GM12878 (cell line): ENCODE data around the gene MCTP2. TPM values are rescaled to one million over a fixed set of nuclear protein-coding genes. Genes with fewer than 3 reads are reported as not detected.

ENCODE experiments used
- ATAC-seq: fragments of 200-7000 bp; cut with Tn5 transposase; 3 replicates; pipeline ENCODE4 v1.9.1; 2020; ENCODE audit warnings: mild to moderate bottlenecking, moderate library complexity
- BruUV-seq: library from RNA; stranded (reverse); fragments of 400-500 nt; replicated peaks from 2 replicates; lab custom pipeline; 2021; lab: Mats Ljungman, UMichigan
- CTCF ChIA-PET: fragments of 300-600 bp; sonication (Branson Sonifier 250); formaldehyde crosslinking; extraction: SDS; loops from one replicate; lab custom pipeline; 2021; ENCODE audit warnings: inconsistent platforms; lab: Yijun Ruan, JAX
- POLR2A ChIA-PET: fragments of 350-600 bp; formaldehyde crosslinking; extraction: SDS; loops from one replicate; lab custom pipeline; 2021; ENCODE audit warnings: inconsistent platforms; lab: Charles Lee
- RAD21 ChIA-PET: fragments of 300-600 bp; sonication (Branson Sonifier 250); formaldehyde crosslinking; loops from one replicate; lab custom pipeline; 2023; ENCODE audit warnings: antibody characterized with exemption; ENCODE audit not compliant: unreplicated experiment; lab: Charles Lee
- SMC1A ChIA-PET: fragments of 300-600 bp; sonication (Branson Sonifier 250); formaldehyde crosslinking; loops from one replicate; lab custom pipeline; 2023; ENCODE audit not compliant: unreplicated experiment, uncharacterized antibody; lab: Charles Lee
- DNase-seq: peaks from one replicate; pipeline ENCODE4 v3.0.0-alpha.2; 2011; ENCODE audit warnings: low read depth, low spot score
- FAIRE-seq: peaks from 3 replicates; lab custom pipeline; 2011; peaks lifted over from hg19 to GRCh38; lab: Jason Lieb, UNC
- H2AFZ ChIP-seq: 2 replicates; pipeline ENCODE4 v1.6.0; 2011; ENCODE audit warnings: low read depth, low read length, control low read depth; ENCODE audit not compliant: control insufficient read depth
- H3K27ac ChIP-seq: 2 replicates; pipeline ENCODE4 v1.5.1; 2011; ENCODE audit warnings: control low read depth; ENCODE audit not compliant: control insufficient read depth, insufficient read depth
- H3K27me3 ChIP-seq, 2 experiments: replicated peaks in 1 of 2; 2 replicates each; pipeline versions ENCODE4 v1.6.0 to v1.6.1; 2011; ENCODE audit warnings: low read length in 1 of 2; ENCODE audit not compliant: control insufficient read depth in 2 of 2, insufficient read depth in 2 of 2
- H3K36me3 ChIP-seq, 2 experiments: 2 replicates each; pipeline ENCODE4 v1.5.1; 2011; ENCODE audit warnings: low read length in 1 of 2; ENCODE audit not compliant: control insufficient read depth in 2 of 2, insufficient read depth in 2 of 2
- H3K4me1 ChIP-seq: 2 replicates; pipeline ENCODE4 v1.6.1; 2011; ENCODE audit warnings: mild to moderate bottlenecking, low read length, moderate library complexity, mixed read lengths; ENCODE audit not compliant: control insufficient read depth, insufficient read depth
- H3K4me2 ChIP-seq: 2 replicates; pipeline ENCODE4 v1.6.0; 2011; ENCODE audit warnings: control low read depth; ENCODE audit not compliant: control insufficient read depth, insufficient read depth
- H3K4me3 ChIP-seq: fragments of 200-600 bp; sonication (generic); 2 replicates; pipeline ENCODE4 v1.5.1; 2016
- H3K79me2 ChIP-seq: 2 replicates; pipeline ENCODE4 v1.6.0; 2011; ENCODE audit warnings: low read length; ENCODE audit not compliant: control insufficient read depth, insufficient read depth
- H3K9ac ChIP-seq: 2 replicates; pipeline ENCODE4 v1.8.0; 2011; ENCODE audit warnings: low read length, control low read depth, mixed read lengths; ENCODE audit not compliant: control insufficient read depth, insufficient read depth
- H3K9me3 ChIP-seq: replicated peaks from 3 replicates; pipeline ENCODE4 v1.5.1; 2011; ENCODE audit warnings: mild to moderate bottlenecking, low read length; ENCODE audit not compliant: control insufficient read depth, insufficient read depth
- H4K20me1 ChIP-seq: 2 replicates; pipeline ENCODE4 v1.6.0; 2011; ENCODE audit not compliant: control insufficient read depth, insufficient read depth
- CREB1 ChIP-seq: IDR thresholded peaks from 2 replicates; pipeline ENCODE4 v1.6.1; 2012; ENCODE audit warnings: low read depth, mild to moderate bottlenecking, inconsistent platforms
- ESRRA ChIP-seq: IDR thresholded peaks from 2 replicates; pipeline ENCODE4 v1.6.1; 2012; ENCODE audit warnings: mild to moderate bottlenecking, low read length, improper control_type of control experiment
- NR2F1 ChIP-seq: fragments of 450-650 bp; conservative IDR thresholded peaks from 2 replicates; pipeline ENCODE4 v1.6.1; 2017; ENCODE audit warnings: mild to moderate bottlenecking
- PKNOX1 ChIP-seq: fragments of 450-650 bp; IDR thresholded peaks from 2 replicates; pipeline ENCODE4 v1.6.1; 2016; ENCODE audit warnings: mild to moderate bottlenecking
- POU2F2 ChIP-seq: IDR thresholded peaks from 3 replicates; pipeline ENCODE4 v1.6.1; 2011; ENCODE audit warnings: low read depth, mild to moderate bottlenecking, low read length, borderline replicate concordance
- RELB ChIP-seq: fragments of 450-650 bp; IDR thresholded peaks from 2 replicates; pipeline ENCODE4 v1.6.1; 2017; ENCODE audit warnings: low read depth, mild to moderate bottlenecking, moderate library complexity
- SIN3A ChIP-seq: IDR thresholded peaks from 2 replicates; pipeline ENCODE4 v1.6.1; 2012; ENCODE audit warnings: low read depth, low read length, improper control_type of control experiment
- SMC3 ChIP-seq: IDR thresholded peaks from 2 replicates; pipeline ENCODE4 v1.6.1; 2011; ENCODE audit warnings: low read length, improper control_type of control experiment, borderline replicate concordance
- SREBF1 ChIP-seq: IDR thresholded peaks from 2 replicates; pipeline ENCODE4 v1.6.1; 2012; ENCODE audit warnings: mild to moderate bottlenecking, low read length
- STAT1 ChIP-seq: fragments of 450-650 bp; conservative IDR thresholded peaks from 2 replicates; pipeline ENCODE4 v1.6.1; 2014; ENCODE audit warnings: antibody characterized with exemption, mild to moderate bottlenecking
- STAT3 ChIP-seq: IDR thresholded peaks from 2 replicates; pipeline ENCODE4 v1.6.1; 2011; ENCODE audit warnings: low read depth, low read length, improper control_type of control experiment
- TAF1 ChIP-seq: IDR thresholded peaks from 2 replicates; pipeline ENCODE4 v1.6.1; 2011; ENCODE audit warnings: mild to moderate bottlenecking, low read depth, low read length, borderline replicate concordance
- in situ Hi-C: fragments of 300-500 bp; cut with MboI; formaldehyde crosslinking; loops from 9 replicates; pipeline ENCODE4 v1.14.3; 2018; ENCODE audit warnings: mixed read lengths
- intact Hi-C: fragments of 100-400 bp; cut with micrococcal nuclease; formaldehyde crosslinking; loops from one replicate; pipeline ENCODE4 v1.14.2; 2022; ENCODE audit not compliant: unreplicated experiment
- polyA plus RNA-seq, 11 experiments: library from polyadenylated mRNA; depleted of rRNA in 4 of 11; unstranded in 6 of 11; stranded (reverse) in 5 of 11; fragments of >200 nt; fragmentation: Nextera tagmentation in 4 of 11; fragmentation: Illumina TruSeq in 1 of 11; extraction: Ambion mirVana in 4 of 11; extraction: Trizol in 1 of 11; gene quantifications; 1 replicate in 1 of 11; 2 replicates in 10 of 11; pipeline versions ENCODE4 v1.2.1 to v1.2.3, GENCODE V29; 2011 to 2016; ENCODE audit warnings: inconsistent platforms in 2 of 11, missing spikeins in 2 of 11, low read depth in 1 of 11
- total RNA-seq, 4 experiments: library from RNA; depleted of rRNA in 3 of 4; stranded (reverse); fragments of >200 nt in 3 of 4; fragmentation: Illumina TruSeq in 1 of 4; extraction: Trizol in 1 of 4; gene quantifications; 2 replicates each; pipeline versions ENCODE4 v1.2.1 to v1.2.3, GENCODE V29; 2013 to 2021
- TF ChIP-seq, protein P1 (sequence below): IDR thresholded peaks from 2 replicates; pipeline ENCODE4 v1.6.1; 2012; ENCODE audit warnings: low read depth, low read length, improper control_type of control experiment

Gene MCTP2
- total and polyA plus RNA-seq, 10 of the 15 experiments (the other 5 are each of a cell fraction or from before 2014, with no cell fraction given), result 0.24 to 48.5 (median 0.88) TPM

DNA sequence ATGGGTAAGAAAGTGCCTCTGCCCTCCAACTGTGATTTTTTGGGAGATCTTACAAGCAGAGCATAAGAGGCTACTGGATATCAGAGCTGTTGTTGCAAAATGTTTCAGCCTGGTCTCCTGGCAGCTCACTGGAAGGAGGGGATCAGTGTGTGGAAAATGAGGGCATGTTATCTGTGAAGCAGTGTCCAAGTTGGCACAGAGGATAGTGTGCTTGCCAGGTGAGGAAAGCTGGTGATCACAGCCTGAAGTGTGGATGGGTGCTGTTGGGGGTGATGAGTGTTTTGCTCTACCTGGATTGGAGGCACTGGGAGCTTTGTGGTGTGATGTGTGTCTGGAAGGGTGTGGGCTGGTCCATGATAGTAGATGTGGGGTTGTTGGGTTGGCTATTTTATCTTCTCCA, 69.3 kb downstream of the MCTP2 start:
- Histone ChIP-seq H3K79me2 (no peaks in the 10 kb centered on the region), H2AFZ (no peak overlapping the region), H3K36me3 (no peaks in the 10 kb centered on the region), H3K4me2 (no peak overlapping the region), H3K9ac (no peak overlapping the region), H3K4me3 (no peak overlapping the region), H3K4me1 (no peaks in the 10 kb centered on the region), H3K9me3 (no peaks in the 10 kb centered on the region; the same call in 2 of the 3 replicates), H4K20me1 (no peaks in the 10 kb centered on the region), H3K27me3 (no peaks in the 10 kb centered on the region), H3K27ac (no peak overlapping the region)
- no peak for ATAC-seq
- no peak for FAIRE-seq
- DNase-seq, result no peak
- ChIA-PET POLR2A (interaction anchor here (0.5 to 0.7 kb wide), 2 partner anchors 9 to 1774 kb away, joined by 3 read pairs; no protein-coding TSS in a partner anchor), RAD21 (interaction anchor here (0.9 to 1.9 kb wide), 2 partner anchors 23 to 70 kb away, joined by 3 to 4 read pairs; no protein-coding TSS in a partner anchor), SMC1A (interaction anchor here (1.3 to 2.8 kb wide), 3 partner anchors 12 to 37 kb away, joined by 3 to 12 read pairs (median 6); no protein-coding TSS in a partner anchor), CTCF (interaction anchor here (0.7 kb wide), 1 partner anchor 22 kb away, joined by 3 read pairs; no protein-coding TSS in a partner anchor)
- TF ChIP-seq SMC3, result no peak
- TF ChIP-seq CREB1, result no peak
- TF ChIP-seq SIN3A, result no peak
- no peak for TF ChIP-seq SREBF1
- no peak for TF ChIP-seq STAT1
- no peak for TF ChIP-seq TAF1
- TF ChIP-seq, protein P1, sequence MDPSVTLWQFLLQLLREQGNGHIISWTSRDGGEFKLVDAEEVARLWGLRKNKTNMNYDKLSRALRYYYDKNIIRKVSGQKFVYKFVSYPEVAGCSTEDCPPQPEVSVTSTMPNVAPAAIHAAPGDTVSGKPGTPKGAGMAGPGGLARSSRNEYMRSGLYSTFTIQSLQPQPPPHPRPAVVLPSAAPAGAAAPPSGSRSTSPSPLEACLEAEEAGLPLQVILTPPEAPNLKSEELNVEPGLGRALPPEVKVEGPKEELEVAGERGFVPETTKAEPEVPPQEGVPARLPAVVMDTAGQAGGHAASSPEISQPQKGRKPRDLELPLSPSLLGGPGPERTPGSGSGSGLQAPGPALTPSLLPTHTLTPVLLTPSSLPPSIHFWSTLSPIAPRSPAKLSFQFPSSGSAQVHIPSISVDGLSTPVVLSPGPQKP, result no peak
- TF ChIP-seq ESRRA, result no peak
- no peak for TF ChIP-seq RELB
- TF ChIP-seq PKNOX1, result no peak
- TF ChIP-seq STAT3, result no peak
- TF ChIP-seq NR2F1, result no peak
- TF ChIP-seq POU2F2, result no peak
- in situ Hi-C loops (loop anchor here (25.0 kb wide), 1 partner anchor 1263 kb away; no protein-coding TSS in a partner anchor), intact Hi-C loops (no loop called here)
- no TSS peak for BruUV-seq
